Activated naive CD4-positive, alpha-beta T cell treated with anti-CD3 and anti-CD28 coated beads, Interleukin-2, amount 50 U/mL, for 24 hours (primary cell): ENCODE results near the gene EPN3.

ENCODE experiments used
- H3K27ac Mint-ChIP-seq: one replicate; pipeline ENCODE4 v1.8.0; 2021; ENCODE audit warnings: mild to moderate bottlenecking, mixed read lengths
- H3K27me3 Mint-ChIP-seq: one replicate; pipeline ENCODE4 v1.8.0; 2021; ENCODE audit warnings: mixed read lengths
- H3K36me3 Mint-ChIP-seq: one replicate; pipeline ENCODE4 v1.8.0; 2021; ENCODE audit warnings: mixed read lengths
- H3K4me1 Mint-ChIP-seq: one replicate; pipeline ENCODE4 v1.8.0; 2021; ENCODE audit warnings: mixed read lengths
- H3K4me3 Mint-ChIP-seq: one replicate; pipeline ENCODE4 v1.8.0; 2021; ENCODE audit warnings: mild to moderate bottlenecking, mixed read lengths
- H3K9me3 Mint-ChIP-seq: one replicate; pipeline ENCODE4 v1.8.0; 2021; ENCODE audit warnings: mixed read lengths

EPN3 gene

GRCh38 chr17:50537721-50538548 lies 5.4 kb downstream of the EPN3 start:
- Mint-ChIP-seq H3K36me3 (no peaks in the 10 kb centered on the region), H3K4me1 (peaks cover 21% of the 10 kb centered on the region), H3K9me3 (no peaks in the 10 kb centered on the region), H3K27ac (no peak overlapping the region), H3K4me3 (no peak overlapping the region), H3K27me3 (peaks cover 15% of the 10 kb centered on the region)

- H3K4me3 Mint-ChIP-seq, result no peak overlapping the region
- H3K27me3 Mint-ChIP-seq, result peaks cover 9% of the 10 kb centered on the region
- peaks cover 12% of the 10 kb centered on the region for H3K4me1 Mint-ChIP-seq
- no peaks in the 10 kb centered on the region for H3K36me3 Mint-ChIP-seq
- no peak overlapping the region for H3K27ac Mint-ChIP-seq
- no peaks in the 10 kb centered on the region for H3K9me3 Mint-ChIP-seq
Measured at GRCh38 chr17:50538549-50539410, 6.2 kb downstream of the EPN3 start.

GRCh38 chr17:50539762-50540559 lies 7.4 kb downstream of the EPN3 start:
- Mint-ChIP-seq H3K27ac (no peak overlapping the region), H3K9me3 (no peaks in the 10 kb centered on the region), H3K27me3 (peaks cover 8% of the 10 kb centered on the region), H3K4me1 (peaks cover 16% of the 10 kb centered on the region), H3K36me3 (no peaks in the 10 kb centered on the region), H3K4me3 (no peak overlapping the region)

- H3K9me3 Mint-ChIP-seq, result no peaks in the 10 kb centered on the region
- H3K36me3 Mint-ChIP-seq, result no peaks in the 10 kb centered on the region
- H3K27ac Mint-ChIP-seq, result no peak overlapping the region
- peak overlapping the region; percentile 84 for H3K4me3 Mint-ChIP-seq
- peaks cover 16% of the 10 kb centered on the region for H3K4me1 Mint-ChIP-seq
- peaks cover 5% of the 10 kb centered on the region for H3K27me3 Mint-ChIP-seq
Measured at GRCh38 chr17:50540560-50541401, 8.2 kb downstream of the EPN3 start.

GRCh38 chr17:50541402-50541715 lies 8.8 kb downstream of the EPN3 start:
- peaks cover 5% of the 10 kb centered on the region for H3K27me3 Mint-ChIP-seq
- no peaks in the 10 kb centered on the region for H3K36me3 Mint-ChIP-seq
- H3K4me1 Mint-ChIP-seq, result peaks cover 19% of the 10 kb centered on the region
- peak overlapping the region; percentile 84 for H3K4me3 Mint-ChIP-seq
- peak overlapping the region; percentile 23 for H3K27ac Mint-ChIP-seq
- no peaks in the 10 kb centered on the region for H3K9me3 Mint-ChIP-seq

- Mint-ChIP-seq H3K27me3 (peaks cover 5% of the 10 kb centered on the region), H3K4me1 (peaks cover 26% of the 10 kb centered on the region)
Measured at GRCh38 chr17:50541716-50542688, 9.5 kb downstream of the EPN3 start.

GRCh38 chr17:50542795-50543774 lies 10.6 kb downstream of the EPN3 start:
- peaks cover 5% of the 10 kb centered on the region for H3K27me3 Mint-ChIP-seq
- no peaks in the 10 kb centered on the region for H3K36me3 Mint-ChIP-seq
- H3K27ac Mint-ChIP-seq, result no peak overlapping the region
- H3K9me3 Mint-ChIP-seq, result no peaks in the 10 kb centered on the region
- peak overlapping the region; percentile 84 for H3K4me3 Mint-ChIP-seq
- peaks cover 26% of the 10 kb centered on the region for H3K4me1 Mint-ChIP-seq

More at GRCh38 chr17:50541716-50542688, 9.5 kb downstream of the EPN3 start:
- peak overlapping the region; percentile 46 for H3K27ac Mint-ChIP-seq
- no peaks in the 10 kb centered on the region for H3K36me3 Mint-ChIP-seq
- peak overlapping the region; percentile 84 for H3K4me3 Mint-ChIP-seq
- no peaks in the 10 kb centered on the region for H3K9me3 Mint-ChIP-seq

GRCh38 chr17:50544516-50544915 lies 12.0 kb downstream of the EPN3 start:
- peaks cover 26% of the 10 kb centered on the region for H3K4me1 Mint-ChIP-seq
- H3K27ac Mint-ChIP-seq, result peak overlapping the region; percentile 68
- no peaks in the 10 kb centered on the region for H3K9me3 Mint-ChIP-seq
- no peaks in the 10 kb centered on the region for H3K36me3 Mint-ChIP-seq
- no peak overlapping the region for H3K4me3 Mint-ChIP-seq
- peaks cover 5% of the 10 kb centered on the region for H3K27me3 Mint-ChIP-seq

- Mint-ChIP-seq H3K27me3 (peaks cover 5% of the 10 kb centered on the region), H3K4me1 (peaks cover 26% of the 10 kb centered on the region), H3K9me3 (no peaks in the 10 kb centered on the region), H3K4me3 (no peak overlapping the region), H3K27ac (no peak overlapping the region), H3K36me3 (no peaks in the 10 kb centered on the region)
Measured at GRCh38 chr17:50545311-50545710, 12.8 kb downstream of the EPN3 start.

GRCh38 chr17:50546701-50547034 lies 14.1 kb downstream of the EPN3 start:
- Mint-ChIP-seq H3K27ac (no peak overlapping the region), H3K9me3 (no peaks in the 10 kb centered on the region), H3K36me3 (no peaks in the 10 kb centered on the region), H3K27me3 (peaks cover 5% of the 10 kb centered on the region), H3K4me1 (peaks cover 24% of the 10 kb centered on the region), H3K4me3 (peak overlapping the region; percentile 26)

GRCh38 chr17:50547035-50547735 lies 14.7 kb downstream of the EPN3 start, which contains the start of gene SPATA20:
TSS of gene SPATA20 (plus strand) at chr17:50547174. CDS start at chr17:50547209, 35 bp downstream.
- peaks cover 5% of the 10 kb centered on the region for H3K27me3 Mint-ChIP-seq
- H3K4me1 Mint-ChIP-seq, result peaks cover 21% of the 10 kb centered on the region
- H3K36me3 Mint-ChIP-seq, result no peaks in the 10 kb centered on the region
- H3K27ac Mint-ChIP-seq, result peak within 1 kb of the TSS; percentile 65
- H3K9me3 Mint-ChIP-seq, result no peaks in the 10 kb centered on the region
- H3K4me3 Mint-ChIP-seq, result peak within 1 kb of the TSS; percentile 57

GRCh38 chr17:50547736-50548083 lies 15.2 kb downstream of the EPN3 start:
- peak overlapping the region; percentile 57 for H3K4me3 Mint-ChIP-seq
- peaks cover 5% of the 10 kb centered on the region for H3K27me3 Mint-ChIP-seq
- no peaks in the 10 kb centered on the region for H3K36me3 Mint-ChIP-seq
- H3K4me1 Mint-ChIP-seq, result peaks cover 16% of the 10 kb centered on the region
- no peak overlapping the region for H3K27ac Mint-ChIP-seq
- H3K9me3 Mint-ChIP-seq, result no peaks in the 10 kb centered on the region
